ENCODE data around the gene ACKR3.

The ACKR3 gene

DNA sequence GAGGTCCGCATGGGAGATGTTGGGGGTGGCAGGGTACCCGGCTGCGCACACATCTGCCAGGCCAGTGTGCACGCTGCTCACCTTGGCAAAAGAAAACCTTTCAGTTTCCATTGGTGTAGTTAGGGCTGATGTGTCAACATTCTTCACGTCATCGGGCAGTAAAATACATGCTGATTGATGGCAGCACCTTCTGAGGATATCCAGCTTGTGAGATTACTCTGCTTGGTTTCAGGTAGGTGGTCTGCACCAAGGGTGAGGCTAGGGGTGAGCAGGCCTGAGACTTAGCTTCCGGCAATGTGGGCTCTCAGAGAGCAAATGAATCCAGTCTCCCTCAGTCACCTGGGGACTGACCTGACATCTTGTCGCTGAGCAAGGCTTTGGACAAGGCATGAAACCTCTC is 19.3 kb upstream of the ACKR3 start:
- no peak for DNase-seq

DNA sequence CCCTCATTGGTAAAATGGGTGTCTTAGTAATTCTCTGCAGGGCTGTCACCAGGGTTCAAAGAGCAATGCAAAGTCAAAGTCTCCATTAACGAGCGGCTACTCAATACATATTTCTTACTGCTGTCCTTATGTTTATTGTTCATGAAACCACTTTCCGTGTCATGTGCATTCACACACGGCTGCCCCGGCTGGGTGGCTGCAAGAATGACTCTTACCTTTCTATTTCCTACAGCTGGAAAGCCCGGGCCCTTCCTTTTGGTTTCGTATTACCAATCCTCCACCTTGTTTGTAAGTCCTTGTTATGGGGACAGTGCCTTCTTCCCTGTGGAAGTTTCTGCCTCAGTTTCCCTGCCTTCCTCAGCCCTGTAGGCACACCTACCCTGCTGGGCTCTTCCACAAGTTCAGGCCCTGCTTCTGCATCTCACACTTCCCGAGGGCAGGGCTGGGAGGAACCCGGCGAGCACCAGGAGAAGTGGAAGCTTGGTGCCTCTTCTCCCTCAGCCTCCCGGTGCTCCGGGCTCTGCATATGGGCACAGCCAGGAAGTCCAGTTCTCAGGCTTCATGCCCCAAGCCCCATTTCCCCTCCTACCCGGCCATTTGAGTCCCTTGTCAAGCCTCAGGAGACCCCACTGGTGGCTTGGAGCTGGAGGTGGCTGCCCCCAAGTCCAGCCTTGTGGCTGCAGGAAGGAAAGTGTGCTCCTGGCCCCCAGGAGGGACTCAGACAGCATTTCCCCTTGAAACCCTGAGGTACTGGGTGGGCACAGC is 18.7 kb upstream of the ACKR3 start:
- no peak for DNase-seq

DNA sequence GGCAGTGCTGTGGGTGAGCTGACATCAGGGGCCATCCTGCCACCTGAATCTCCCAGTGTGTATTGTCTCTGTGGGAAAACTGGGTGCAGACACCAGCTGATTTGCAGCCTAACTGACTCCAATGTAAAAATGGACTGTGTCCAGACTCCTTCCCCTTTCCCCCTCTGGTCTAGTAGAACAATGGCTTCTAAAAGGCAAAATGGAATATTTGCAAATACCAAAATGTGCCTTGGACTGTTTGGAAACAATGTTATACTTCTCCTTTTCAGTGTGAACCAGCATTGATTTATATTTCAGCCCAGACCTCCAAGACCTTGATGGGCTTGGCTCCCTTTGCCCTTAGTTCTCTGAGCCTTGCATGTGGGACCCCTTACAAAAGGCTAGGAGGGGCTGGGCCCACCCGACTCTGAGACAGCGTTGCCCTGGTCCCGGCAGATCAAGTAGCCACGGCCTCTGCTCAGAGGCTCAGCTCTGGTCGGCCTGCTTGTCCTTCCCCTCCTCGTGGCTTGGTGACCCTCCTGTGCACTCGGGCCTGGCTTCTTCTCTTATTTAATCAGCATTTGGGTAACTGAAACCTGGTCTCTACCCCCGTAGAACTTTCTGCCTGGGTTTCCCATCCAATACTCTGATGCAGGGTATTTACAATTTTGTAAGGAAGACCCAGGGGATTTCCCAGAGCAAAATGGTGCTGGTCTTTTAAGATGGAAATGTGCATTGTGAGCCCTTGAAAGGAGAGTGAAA is 18.0 kb upstream of the ACKR3 start:
- DNase-seq: no peak

DNA sequence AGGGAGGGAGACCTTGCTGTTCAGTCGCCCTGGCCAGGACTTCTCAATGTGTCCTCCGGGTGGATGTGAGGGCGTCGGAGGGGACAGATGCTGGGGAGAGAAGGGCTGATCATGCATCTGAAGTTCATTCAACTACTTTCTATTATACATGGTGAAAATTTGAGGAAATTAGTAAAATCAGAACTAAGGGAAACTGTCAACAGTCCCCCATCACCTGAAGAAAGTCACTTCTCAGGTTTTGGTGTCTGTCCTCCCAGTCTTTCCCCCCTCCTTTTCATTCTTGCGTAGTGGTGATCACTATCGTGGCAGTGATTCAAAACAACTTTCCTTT is 17.4 kb upstream of the ACKR3 start:
- DNase-seq: no peak

DNA sequence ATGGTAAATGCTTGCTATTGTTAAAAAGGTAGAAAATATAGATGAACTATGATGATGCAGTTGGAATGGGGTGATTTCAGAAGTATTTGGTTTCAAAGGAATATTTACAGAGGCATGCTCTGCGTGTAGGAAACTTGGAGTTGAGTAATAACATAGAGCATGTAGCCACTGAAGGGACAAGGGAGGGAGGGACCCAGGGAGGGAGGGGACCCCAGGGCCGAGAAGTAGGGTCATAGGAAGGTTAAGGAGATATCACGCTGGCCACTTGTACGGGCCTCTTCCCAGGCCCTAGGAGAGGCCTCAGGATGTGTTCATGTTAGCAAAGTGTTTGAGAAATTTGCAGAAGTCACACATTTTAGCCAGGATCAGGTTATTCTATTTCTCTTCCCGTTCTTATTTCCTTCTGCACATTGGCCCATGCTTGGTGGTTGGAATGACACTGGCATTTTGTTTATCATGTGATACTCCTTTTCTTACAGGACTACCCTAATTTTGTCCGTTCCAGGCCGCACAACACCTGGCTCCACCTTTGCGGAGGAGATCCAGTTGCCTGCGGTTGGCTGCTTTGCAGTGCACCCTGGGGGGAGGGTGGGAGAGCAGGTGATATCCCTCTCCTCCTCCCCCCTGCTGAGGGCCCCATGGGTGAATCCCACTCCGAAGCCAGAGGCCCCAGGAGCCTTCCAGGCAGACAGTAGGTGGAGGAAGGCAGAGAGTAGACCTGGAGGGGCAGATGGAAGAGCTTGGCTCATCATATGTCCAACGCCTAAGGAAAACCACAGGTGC is 16.9 kb upstream of the ACKR3 start:
- no peak for DNase-seq

DNA sequence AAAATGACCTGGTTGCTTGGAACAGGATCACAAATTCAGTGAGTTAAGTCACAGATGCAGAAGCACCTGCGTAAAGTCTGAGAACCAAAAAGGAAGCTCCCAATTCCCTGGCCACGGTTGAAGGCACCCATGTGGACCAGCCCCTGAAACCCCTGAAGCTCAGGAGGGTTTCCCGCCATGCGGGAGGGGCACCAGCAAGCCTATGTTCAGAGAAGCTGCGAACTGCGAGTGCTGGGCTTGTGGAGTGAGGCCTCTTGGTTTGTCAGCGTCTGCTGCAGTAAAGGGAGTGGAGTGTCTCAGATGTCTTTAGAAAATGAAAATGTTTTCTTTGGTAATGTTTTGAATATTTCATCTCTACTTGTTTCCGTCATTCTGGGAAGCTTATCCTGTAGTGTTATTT is 16.1 kb upstream of the ACKR3 start:
- no peak for DNase-seq

DNA sequence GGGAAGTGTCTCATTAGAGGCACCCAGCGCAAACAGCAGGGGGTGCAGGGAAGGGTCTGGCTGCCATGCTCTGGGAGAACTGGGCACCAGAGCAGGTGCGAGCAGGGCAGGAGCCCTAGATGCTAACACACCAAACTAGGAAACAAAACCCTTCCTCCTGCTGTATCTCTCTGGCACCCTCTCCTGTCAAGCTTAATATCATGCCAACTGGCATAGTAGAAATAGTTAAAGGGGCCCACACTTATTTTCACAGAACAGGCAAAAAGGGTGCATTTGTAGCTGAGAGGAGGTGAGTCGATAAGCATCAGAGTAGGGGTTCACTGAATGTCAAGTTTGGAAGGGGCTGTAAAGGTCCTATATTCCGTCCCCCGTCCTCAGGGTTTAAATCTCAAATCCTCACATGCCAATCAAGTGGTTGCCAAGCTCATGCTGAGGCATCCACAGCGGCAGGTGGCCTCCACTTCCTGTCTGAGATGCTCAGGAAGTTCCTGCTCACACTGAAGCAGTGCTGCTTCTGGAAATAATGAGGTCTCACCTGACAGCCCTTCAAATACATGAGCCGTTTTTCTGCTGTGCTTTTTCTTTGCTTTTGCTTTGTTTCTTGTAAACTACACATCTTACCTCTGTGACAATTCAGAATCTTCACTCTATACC is 14.9 kb upstream of the ACKR3 start:
- no peak for DNase-seq

DNA sequence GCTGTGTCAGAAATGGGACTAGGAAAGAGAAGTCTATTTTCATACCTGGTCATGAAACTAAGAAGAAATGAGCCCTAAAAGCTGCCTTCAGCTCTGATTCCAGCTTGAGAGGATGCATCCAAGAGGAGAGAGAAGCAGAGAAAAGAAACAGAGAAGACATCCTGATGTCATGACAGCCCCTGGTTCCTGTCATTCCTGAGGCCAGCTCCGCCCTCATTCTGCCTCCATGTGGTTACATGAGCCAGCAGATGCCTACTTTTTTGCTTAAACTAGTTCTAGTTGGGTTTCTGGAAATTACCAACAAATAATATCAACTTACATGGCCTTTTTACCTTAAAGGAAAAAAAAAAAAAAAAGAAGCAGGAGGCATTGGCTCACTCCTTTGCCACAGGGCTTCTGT is 14.1 kb upstream of the ACKR3 start:
- DNase-seq: no peak

DNA sequence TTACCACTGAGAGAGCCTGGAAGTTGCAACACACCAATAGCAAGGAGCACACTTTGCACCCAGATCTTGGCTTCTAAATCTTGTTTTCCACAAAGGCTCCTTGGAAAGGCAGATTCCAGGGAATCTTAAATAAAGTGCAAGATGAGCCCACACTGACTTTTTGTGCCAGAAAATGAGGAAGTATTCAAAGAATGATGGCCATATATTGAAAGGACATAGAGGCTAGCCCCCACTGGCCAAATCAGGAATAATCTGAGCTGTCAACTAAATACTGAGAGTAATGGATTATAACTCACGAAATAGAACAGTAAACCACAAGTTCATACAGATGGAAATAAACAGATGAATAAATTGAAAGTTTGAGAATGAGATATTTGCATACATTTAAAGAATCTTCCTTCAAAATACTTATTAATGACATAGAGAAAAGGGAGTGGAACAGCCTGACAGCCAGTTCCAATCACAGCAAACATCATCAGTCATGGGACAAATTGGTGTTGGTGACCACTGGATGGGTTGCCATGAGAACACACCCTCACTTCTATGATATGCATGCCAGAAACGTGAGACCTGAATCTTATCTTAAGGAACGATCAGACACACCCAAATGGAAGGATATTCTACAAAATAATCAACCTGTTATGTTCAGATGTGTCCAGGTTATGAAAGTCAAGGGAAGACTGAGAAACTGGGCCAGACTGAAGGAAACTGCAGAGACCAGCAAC is 12.2 kb upstream of the ACKR3 start:
- DNase-seq: no peak

DNA sequence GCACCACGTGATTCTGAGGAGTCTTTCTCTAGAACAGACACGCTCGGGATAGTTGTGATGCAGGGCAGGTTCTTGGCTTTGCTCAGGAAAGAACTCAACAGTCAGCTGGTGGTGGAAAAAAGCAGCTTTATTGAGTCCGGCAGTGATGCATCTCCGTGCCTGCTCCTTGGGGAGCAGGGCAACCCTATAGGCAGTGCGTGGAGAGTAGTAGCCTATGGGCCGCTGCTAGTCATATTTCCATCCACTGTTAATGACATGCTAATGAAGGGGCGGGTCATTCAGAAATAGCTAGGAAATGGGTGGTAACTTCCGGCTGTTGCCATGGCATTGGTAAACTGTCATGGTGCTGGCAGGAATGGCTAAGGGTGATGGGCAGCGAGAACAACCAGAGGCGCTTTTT is 11.6 kb upstream of the ACKR3 start:
- no peak for DNase-seq

DNA sequence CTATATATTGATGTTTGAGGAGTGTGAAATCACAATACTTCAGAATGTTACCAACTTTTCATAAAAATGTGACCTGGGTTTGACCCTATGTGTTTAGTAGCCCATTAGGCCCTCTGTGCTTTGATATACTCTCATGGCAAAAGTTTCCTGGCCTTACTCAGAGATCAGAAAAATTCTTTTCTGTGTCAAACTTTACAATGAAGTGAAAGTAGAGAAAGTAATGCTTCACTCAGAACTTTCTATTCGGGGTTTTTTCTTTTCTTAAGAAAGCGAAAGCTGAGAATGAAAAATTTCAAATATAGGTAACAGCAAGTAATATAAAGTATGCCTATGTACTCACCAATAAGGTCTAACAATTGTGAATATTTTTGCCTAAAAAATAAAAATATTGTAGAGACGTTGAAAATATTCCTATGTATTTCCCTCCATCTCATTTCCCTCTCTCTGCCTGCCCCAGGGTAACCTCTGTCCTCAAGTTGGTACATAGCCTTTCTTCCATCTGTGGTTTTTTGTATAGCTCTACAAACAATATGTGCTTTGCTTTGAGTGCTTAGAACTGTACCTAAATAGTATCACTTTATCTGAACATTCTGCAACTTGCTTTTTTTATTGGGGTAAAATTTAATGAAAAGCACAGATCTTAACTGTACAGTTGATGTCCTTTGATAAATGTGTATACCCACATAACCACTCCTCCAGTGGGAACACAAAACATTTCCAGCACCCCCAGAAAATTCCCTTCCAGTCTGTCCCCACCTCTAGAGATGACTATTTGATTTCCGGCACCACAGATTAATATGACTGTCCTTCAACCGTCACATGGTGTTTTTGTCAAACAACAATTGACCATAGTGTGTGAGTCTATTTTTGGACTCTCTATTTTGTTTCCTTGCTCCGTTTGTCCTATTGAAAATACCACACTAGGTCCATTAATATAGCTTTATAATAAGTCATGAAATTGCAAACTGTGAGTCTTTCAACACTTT is 10.3 kb upstream of the ACKR3 start:
- DNase-seq: no peak

DNA sequence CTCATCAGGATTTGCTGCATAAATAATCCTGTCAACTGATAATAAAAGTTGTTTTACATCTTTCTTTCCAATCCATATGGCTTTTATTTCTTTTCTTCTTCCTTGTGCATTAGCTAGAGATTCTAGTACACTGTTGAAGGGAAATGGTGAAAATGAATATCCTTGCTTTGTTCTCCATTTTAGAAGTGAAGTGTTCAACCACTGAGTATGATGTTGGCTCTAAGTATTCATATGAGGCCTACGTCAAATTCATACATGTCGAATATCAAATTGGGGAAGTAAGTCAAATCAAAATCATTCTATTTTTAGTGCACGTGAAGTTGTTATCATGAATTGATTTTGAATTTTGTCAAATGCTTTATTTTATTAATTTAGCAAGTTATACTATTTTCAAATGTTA is 7.8 kb upstream of the ACKR3 start:
- DNase-seq: no peak

DNA sequence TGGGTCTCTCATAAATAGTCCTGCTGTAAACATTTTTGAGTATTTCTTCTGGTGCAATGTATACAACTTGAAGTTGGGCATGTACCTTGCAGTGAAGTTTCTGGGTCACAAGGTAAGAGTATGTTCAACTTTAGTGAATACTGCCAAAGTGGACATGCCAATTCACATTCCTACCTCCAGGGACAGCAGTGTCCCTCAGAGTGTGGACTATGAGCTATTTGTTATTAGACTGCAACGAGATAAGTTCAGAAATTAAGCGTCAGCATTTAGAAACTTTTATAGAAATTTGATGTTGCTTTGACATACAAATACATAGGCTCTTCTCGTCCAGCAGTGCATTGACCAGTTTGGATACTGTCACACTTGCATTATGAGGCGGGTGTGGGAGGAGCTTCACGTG is 7.2 kb upstream of the ACKR3 start:
- no peak for DNase-seq

DNA sequence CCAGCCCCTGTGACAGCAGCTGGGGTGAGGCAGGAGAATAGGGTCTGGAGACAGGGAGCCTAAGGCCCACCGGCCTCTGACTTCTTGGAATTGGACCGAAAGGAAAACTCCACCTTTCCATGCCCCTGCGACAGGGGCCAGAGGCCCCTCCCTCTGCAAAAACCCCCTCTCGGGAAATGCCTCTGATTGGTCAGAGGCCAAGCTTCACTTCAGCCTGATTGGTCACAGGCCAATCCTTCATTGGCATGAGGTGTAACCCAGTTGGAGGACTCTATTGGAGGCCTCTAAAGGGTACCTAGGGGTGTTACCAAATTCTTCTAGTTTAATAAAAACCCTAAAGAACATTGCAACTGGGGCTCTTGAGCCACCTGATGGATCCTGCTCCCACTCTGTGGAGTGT is 5.7 kb upstream of the ACKR3 start:
- no peak for DNase-seq

DNA sequence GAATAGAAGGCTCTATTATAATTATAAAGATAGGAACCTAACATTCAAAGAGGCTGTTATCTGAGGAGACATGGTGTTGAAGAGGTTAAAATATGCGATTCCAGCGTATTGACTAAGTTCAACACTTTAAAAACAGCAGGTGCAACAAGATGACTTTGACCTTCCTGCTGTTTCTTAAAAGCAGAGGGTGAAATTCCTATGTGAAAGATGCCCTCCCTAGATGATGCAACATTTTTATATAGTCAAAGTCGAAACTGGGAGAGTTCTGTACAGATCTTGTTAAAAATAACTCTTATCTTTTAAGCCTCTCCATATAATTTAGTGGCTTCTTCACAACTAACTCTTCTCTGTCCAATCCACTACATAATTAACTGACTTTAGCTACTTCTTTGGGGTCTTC is 4.4 kb upstream of the ACKR3 start:
- no peak for DNase-seq

DNA sequence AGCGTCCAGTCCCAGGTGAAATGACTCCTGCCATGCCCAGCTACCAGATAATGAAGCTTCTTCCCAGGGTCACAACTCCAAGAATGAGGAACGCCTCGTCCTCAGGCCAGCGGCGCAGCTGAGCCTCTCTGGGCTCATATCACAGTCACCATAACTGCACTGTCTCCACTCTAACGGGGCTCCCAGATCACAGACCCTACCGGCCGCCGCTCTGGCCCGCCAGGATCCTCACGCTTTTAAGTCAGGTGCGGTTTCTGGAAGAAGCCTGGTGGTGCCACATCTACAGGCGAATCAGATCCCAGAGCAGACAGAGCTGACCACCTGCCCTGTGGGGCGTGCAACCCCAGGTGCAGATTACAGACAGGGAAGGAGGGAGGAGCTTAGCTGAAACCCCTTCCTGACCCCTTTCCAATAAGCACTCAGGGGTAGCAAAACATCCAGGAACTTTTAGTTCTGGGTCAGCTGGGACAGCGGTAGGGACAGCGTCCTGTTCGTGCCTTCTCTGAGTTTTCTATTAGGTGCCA is 3.7 kb upstream of the ACKR3 start:
- DNase-seq: no peak

DNA sequence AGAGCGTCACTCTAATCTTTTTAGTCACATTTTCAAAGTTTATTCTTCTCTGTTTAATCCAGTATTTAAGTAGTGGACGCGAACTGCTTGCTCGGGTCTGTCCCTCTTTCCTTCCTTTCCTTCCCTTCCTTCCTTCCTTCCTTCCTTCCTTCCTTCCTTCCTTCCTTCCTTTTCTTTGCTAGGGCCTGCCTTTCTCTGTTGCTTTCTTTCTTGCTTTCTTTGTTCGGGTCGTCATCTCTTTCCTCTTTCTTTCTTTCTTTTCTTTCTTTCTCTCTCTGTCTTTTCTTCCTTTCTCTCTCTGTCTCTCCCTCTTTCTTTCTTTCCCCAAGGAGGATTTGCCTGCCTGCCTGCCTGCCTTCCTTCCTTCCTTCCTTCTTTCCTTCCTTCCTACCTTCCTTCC is 3.0 kb upstream of the ACKR3 start:
- DNase-seq: no peak

DNA sequence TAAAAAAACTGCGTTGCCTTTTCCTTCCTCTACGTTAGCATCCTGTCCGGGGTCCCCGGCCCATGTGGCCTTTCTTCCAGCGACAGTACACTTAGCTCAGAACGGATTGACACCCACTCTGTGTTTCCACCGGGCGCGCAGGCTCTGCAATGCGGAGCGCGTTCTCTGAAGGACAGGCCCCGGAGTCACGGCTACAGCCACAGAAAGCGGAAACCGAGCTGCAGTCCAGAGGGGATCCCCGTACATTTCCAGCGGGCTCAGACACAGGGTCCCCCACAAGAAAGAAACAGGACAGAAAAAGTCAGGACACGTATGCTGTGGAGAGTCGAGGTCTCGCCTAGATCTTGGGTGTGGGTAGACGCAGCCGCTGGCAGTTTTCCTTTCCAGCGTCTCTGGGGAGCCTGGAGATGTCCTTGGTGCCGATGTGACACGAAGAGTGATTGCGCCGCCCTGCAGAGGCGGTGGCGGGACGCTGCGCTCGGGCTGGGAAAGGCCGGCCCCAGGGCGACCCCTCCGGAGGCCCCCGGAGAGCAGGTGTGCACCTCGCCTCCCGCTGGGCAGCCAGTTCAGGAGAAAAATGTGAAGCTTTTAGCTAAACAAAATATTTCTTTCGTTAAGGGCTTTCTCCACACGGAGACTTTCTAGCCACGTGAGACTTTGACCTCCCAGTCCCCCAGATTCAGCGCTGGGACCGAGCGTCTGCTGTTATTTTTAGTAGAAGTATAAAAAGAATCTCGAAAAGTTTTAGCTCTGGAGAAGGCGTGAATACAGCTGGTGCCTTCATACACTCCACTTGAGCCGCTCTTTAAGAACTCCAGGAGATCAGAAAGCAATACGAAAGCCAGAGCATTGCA is 1.3 kb upstream of the ACKR3 start:
- no peak for DNase-seq

DNA sequence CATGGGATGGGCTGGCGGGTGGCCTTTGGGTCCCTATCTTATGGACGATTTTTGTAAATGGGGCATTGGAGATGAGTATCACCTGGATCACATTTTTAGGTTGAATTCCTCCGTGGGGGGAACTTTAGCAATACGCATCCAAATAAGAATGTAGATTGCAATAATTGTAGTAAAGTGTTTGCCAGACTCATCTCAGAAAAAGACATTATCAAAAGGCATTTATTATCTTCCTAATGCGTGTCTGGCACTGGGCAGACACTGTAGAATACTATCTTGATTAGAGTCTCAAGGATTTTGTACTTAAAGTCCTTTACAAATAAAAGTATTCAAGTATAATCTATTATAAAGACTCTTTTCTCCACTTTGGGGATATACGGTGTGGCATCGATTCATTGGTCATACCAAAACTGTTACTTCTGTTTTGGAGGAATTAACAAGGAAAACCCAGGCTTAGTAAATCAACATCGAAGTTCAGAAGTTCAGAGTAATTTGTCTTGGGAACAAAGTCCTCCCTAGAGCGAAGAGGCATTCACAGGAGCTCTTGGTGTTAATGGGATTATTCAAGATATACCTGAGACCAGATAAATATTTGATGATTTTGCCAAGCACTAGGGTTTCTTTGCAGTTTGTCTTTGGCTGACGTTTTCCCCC is 578 bp upstream of the ACKR3 start:
- DNase-seq: no peak

Data from effector CD8-positive, alpha-beta T cell (primary cell).